Measurements from ENCODE around the gene BCAT1.
"Not testable (repeated sequence)": the region's sequence is repeated elsewhere in the genome, so short reads cannot be mapped to it uniquely, and the experiment has no call there.

BCAT1 gene

DNA sequence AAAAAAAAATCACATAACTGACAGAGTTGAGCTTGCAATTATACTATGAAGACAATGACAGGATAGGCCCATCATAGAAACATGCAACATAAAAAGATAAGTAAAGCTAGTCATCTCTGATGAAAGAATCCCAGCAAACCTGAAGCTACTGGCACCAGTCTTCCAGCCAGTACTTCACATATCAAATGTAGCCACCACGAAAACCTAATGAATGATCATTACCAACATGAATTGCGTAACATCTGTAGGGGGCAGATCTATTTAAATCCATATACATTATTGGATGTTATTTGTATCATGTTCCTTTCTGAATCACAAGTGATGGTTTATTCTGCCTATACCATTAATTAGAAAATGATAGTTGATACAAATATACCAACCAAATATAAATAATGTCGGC is 73.9 kb downstream of the BCAT1 start:
- H2BK5ac ChIP-seq (ENCODE audit: low read depth, low read length, poor library complexity, severe bottlenecking): no peak overlapping the region
- H3K27ac ChIP-seq (ENCODE audit: low read length, poor library complexity, severe bottlenecking): no peak overlapping the region
- H3K79me1 ChIP-seq (replicated peaks; ENCODE audit: low read length, poor library complexity, severe bottlenecking): peaks cover 9% of the 10 kb centered on the region
- no peak overlapping the region for H3K14ac ChIP-seq (ENCODE audit: low read length in 2 of 2)
- H3K36me3 ChIP-seq (ENCODE audit: control insufficient read depth in 1 of 2, insufficient read depth in 2 of 2, low read depth in 1 of 2, low read length in 2 of 2): peaks cover 9 to 45% of the 10 kb centered on the region in 2 experiments
- no peak overlapping the region for H3K4ac ChIP-seq (ENCODE audit: low read depth in 1 of 2, low read length in 2 of 2)
- DNase-seq: no peak
- no peak overlapping the region for H3K4me3 ChIP-seq (ENCODE audit: insufficient read depth in 1 of 2, low read depth in 1 of 2, low read length in 2 of 2)
- no peak overlapping the region for H3K23ac ChIP-seq (ENCODE audit: low read length in 2 of 2)
- no peak overlapping the region for H2AK5ac ChIP-seq (ENCODE audit: low read length, severe bottlenecking)
- H3K4me2 ChIP-seq (ENCODE audit: low read length, poor library complexity, severe bottlenecking): no peak overlapping the region
- peaks cover 1% of the 10 kb centered on the region for H3K4me1 ChIP-seq (ENCODE audit: control insufficient read depth, insufficient read depth, low read depth, low read length)
- no peak overlapping the region for H2BK120ac ChIP-seq (ENCODE audit: low read depth, low read length)
- no peaks in the 10 kb centered on the region for H3K9me3 ChIP-seq (ENCODE audit: control insufficient read depth, low read length)
- H2BK15ac ChIP-seq (ENCODE audit: low read depth, poor library complexity, severe bottlenecking): no peak overlapping the region
- H4K91ac ChIP-seq (ENCODE audit: low read length): no peak overlapping the region
- no peak overlapping the region for H3K9ac ChIP-seq (ENCODE audit: low read length)
- no peak overlapping the region for H4K8ac ChIP-seq (ENCODE audit: low read length)
- H3K27me3 ChIP-seq (ENCODE audit: control insufficient read depth in 1 of 2, insufficient read depth in 1 of 2, low read length in 2 of 2): no peaks in the 10 kb centered on the region
- no peak overlapping the region for H2BK12ac ChIP-seq (ENCODE audit: low read length in 2 of 2)
- no peak overlapping the region for H3K18ac ChIP-seq (ENCODE audit: low read depth in 1 of 2, low read length in 2 of 2)
- no CpG with 5 or more reads among the region's 3 CpGs for WGBS
- H2AFZ ChIP-seq (ENCODE audit: low read depth, low read length): no peak overlapping the region

DNA sequence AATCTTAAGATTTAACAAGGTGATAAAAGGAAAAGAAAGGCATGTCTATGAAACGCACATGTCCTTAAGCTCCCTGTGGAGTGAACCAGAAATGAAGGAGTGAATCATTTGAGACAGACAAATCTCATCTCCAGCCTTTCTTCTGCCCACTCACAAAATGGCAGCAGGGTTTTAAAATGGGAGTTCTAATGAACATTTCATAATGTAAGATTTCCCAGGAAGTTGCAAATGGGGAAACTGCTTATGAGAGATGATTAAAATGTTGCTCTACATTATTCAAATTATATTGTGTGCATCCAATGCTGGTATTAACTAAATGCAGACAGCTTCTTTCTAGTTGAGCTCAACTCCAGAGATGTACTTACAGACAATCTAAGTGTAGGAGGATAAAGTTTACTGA is 76.7 kb downstream of the BCAT1 start:
- DNase-seq: no peak
- Histone ChIP-seq H2BK12ac (ENCODE audit: low read length in 2 of 2) (no peak overlapping the region), H3K27ac (ENCODE audit: low read length, poor library complexity, severe bottlenecking) (no peak overlapping the region), H2AK5ac (ENCODE audit: low read length, severe bottlenecking) (no peak overlapping the region), H3K9me3 (ENCODE audit: control insufficient read depth, low read length) (no peaks in the 10 kb centered on the region), H3K27me3 (ENCODE audit: control insufficient read depth in 1 of 2, insufficient read depth in 1 of 2, low read length in 2 of 2) (no peaks in the 10 kb centered on the region), H4K8ac (ENCODE audit: low read length) (no peak overlapping the region), H2BK5ac (ENCODE audit: low read depth, low read length, poor library complexity, severe bottlenecking) (no peak overlapping the region), H3K23ac (ENCODE audit: low read length in 2 of 2) (no peak overlapping the region), H3K18ac (ENCODE audit: low read depth in 1 of 2, low read length in 2 of 2) (no peak overlapping the region), H3K4me2 (ENCODE audit: low read length, poor library complexity, severe bottlenecking) (no peak overlapping the region), H2AFZ (ENCODE audit: low read depth, low read length) (no peak overlapping the region), H3K4me1 (ENCODE audit: control insufficient read depth, insufficient read depth, low read depth, low read length) (no peaks in the 10 kb centered on the region), H3K79me1 (replicated peaks; ENCODE audit: low read length, poor library complexity, severe bottlenecking) (peaks cover 9% of the 10 kb centered on the region), H2BK120ac (ENCODE audit: low read depth, low read length) (no peak overlapping the region), H3K4me3 (ENCODE audit: insufficient read depth in 1 of 2, low read depth in 1 of 2, low read length in 2 of 2) (no peak overlapping the region), H3K14ac (ENCODE audit: low read length in 2 of 2) (no peak overlapping the region), H3K9ac (ENCODE audit: low read length) (no peak overlapping the region), H2BK15ac (ENCODE audit: low read depth, poor library complexity, severe bottlenecking) (no peak overlapping the region), H4K91ac (ENCODE audit: low read length) (no peak overlapping the region), H3K4ac (ENCODE audit: low read depth in 1 of 2, low read length in 2 of 2) (no peak overlapping the region), H3K36me3 (ENCODE audit: control insufficient read depth in 1 of 2, insufficient read depth in 2 of 2, low read depth in 1 of 2, low read length in 2 of 2) (peaks cover 4 to 36% of the 10 kb centered on the region in 2 experiments)
- 100% methylated on average over 1 of the region's 1 CpG for WGBS

GRCh38 chr12:24866139-24866538 is 82.8 kb downstream of the BCAT1 start:
- not testable (repeated sequence) for H3K27me3 ChIP-seq (ENCODE audit: control insufficient read depth in 1 of 2, insufficient read depth in 1 of 2, low read length in 2 of 2); H4K91ac ChIP-seq (ENCODE audit: low read length); DNase-seq; H2BK12ac ChIP-seq (ENCODE audit: low read length in 2 of 2); H2BK5ac ChIP-seq (ENCODE audit: low read depth, low read length, poor library complexity, severe bottlenecking); H3K9ac ChIP-seq (ENCODE audit: low read length); H4K8ac ChIP-seq (ENCODE audit: low read length); H2BK120ac ChIP-seq (ENCODE audit: low read depth, low read length); H3K4me3 ChIP-seq (ENCODE audit: insufficient read depth in 1 of 2, low read depth in 1 of 2, low read length in 2 of 2); H3K9me3 ChIP-seq (ENCODE audit: control insufficient read depth, low read length); H2AFZ ChIP-seq (ENCODE audit: low read depth, low read length); H3K23ac ChIP-seq (ENCODE audit: low read length in 2 of 2); H3K4ac ChIP-seq (ENCODE audit: low read depth in 1 of 2, low read length in 2 of 2); H3K27ac ChIP-seq (ENCODE audit: low read length, poor library complexity, severe bottlenecking); H2BK15ac ChIP-seq (ENCODE audit: low read depth, poor library complexity, severe bottlenecking); H3K4me2 ChIP-seq (ENCODE audit: low read length, poor library complexity, severe bottlenecking); H2AK5ac ChIP-seq (ENCODE audit: low read length, severe bottlenecking); H3K18ac ChIP-seq (ENCODE audit: low read depth in 1 of 2, low read length in 2 of 2); H3K14ac ChIP-seq (ENCODE audit: low read length in 2 of 2)
- Histone ChIP-seq H3K4me1 (ENCODE audit: control insufficient read depth, insufficient read depth, low read depth, low read length) (peaks cover 13% of the 10 kb centered on the region), H3K79me1 (replicated peaks; ENCODE audit: low read length, poor library complexity, severe bottlenecking) (peaks cover 15% of the 10 kb centered on the region), H3K36me3 (ENCODE audit: control insufficient read depth in 1 of 2, insufficient read depth in 2 of 2, low read depth in 1 of 2, low read length in 2 of 2) (peaks cover 13 to 18% of the 10 kb centered on the region in 2 experiments)
- 98% methylated on average over 24 of the region's 24 CpGs for WGBS

DNA sequence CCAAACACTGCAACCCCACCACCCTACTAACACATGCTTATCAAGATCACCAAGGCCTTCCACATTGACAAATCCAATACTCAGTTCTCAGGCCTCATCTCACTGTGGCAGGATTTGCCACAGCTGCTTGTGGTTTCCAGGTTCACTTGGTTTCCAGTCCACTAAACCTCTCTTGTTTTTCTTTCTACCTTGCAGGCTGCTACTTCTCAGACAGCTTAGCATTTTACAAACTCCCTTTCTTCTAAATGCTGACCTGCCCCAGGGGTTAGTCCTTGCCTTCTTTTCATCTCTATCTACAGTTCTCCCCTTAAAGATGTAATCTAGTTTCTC is 84.1 kb downstream of the BCAT1 start:
- no peak overlapping the region for H3K4me3 ChIP-seq (ENCODE audit: insufficient read depth in 1 of 2, low read depth in 1 of 2, low read length in 2 of 2)
- peaks cover 13% of the 10 kb centered on the region for H3K79me1 ChIP-seq (replicated peaks; ENCODE audit: low read length, poor library complexity, severe bottlenecking)
- peaks cover 13% of the 10 kb centered on the region for H3K4me1 ChIP-seq (ENCODE audit: control insufficient read depth, insufficient read depth, low read depth, low read length)
- H3K36me3 ChIP-seq (ENCODE audit: control insufficient read depth in 1 of 2, insufficient read depth in 2 of 2, low read depth in 1 of 2, low read length in 2 of 2): peaks cover 11 to 22% of the 10 kb centered on the region in 2 experiments
- no peak overlapping the region for H4K8ac ChIP-seq (ENCODE audit: low read length)
- no peak overlapping the region for H2AFZ ChIP-seq (ENCODE audit: low read depth, low read length)
- H3K9me3 ChIP-seq (ENCODE audit: control insufficient read depth, low read length): no peaks in the 10 kb centered on the region
- no peak overlapping the region for H2BK15ac ChIP-seq (ENCODE audit: low read depth, poor library complexity, severe bottlenecking)
- no peak overlapping the region for H3K14ac ChIP-seq (ENCODE audit: low read length in 2 of 2)
- H3K9ac ChIP-seq (ENCODE audit: low read length): no peak overlapping the region
- peak overlapping the region; percentile 92 for H3K27ac ChIP-seq (ENCODE audit: low read length, poor library complexity, severe bottlenecking)
- no peak overlapping the region for H3K4ac ChIP-seq (ENCODE audit: low read depth in 1 of 2, low read length in 2 of 2)
- H3K23ac ChIP-seq (ENCODE audit: low read length in 2 of 2): no peak overlapping the region
- DNase-seq: peak; percentile 49
- no peak overlapping the region for H2AK5ac ChIP-seq (ENCODE audit: low read length, severe bottlenecking)
- peak overlapping the region in 1 of 2 experiments; percentile 8 for H3K18ac ChIP-seq (ENCODE audit: low read depth in 1 of 2, low read length in 2 of 2)
- peak overlapping the region; percentile 31 to 49 for H2BK12ac ChIP-seq (ENCODE audit: low read length in 2 of 2)
- no peaks in the 10 kb centered on the region for H3K27me3 ChIP-seq (ENCODE audit: control insufficient read depth in 1 of 2, insufficient read depth in 1 of 2, low read length in 2 of 2)
- H2BK120ac ChIP-seq (ENCODE audit: low read depth, low read length): no peak overlapping the region
- no peak overlapping the region for H2BK5ac ChIP-seq (ENCODE audit: low read depth, low read length, poor library complexity, severe bottlenecking)
- H4K91ac ChIP-seq (ENCODE audit: low read length): no peak overlapping the region
- peak overlapping the region; percentile 13 for H3K4me2 ChIP-seq (ENCODE audit: low read length, poor library complexity, severe bottlenecking)

All from mesenchymal stem cell (in vitro differentiated cells and primary cell).